Parathyroid adenoma (tissue), 2 donors: ENCODE data around the gene C1QL1.

Experiments
- H2AFZ ChIP-seq: fragments of 300-600 bp; sonication (generic); one replicate; pipeline ENCODE4 v1.7.0; 2017; ENCODE audit warnings: antibody characterized with exemption, mild to moderate bottlenecking
- H3K27ac ChIP-seq: fragments of 300-600 bp; sonication (generic); one replicate; pipeline ENCODE4 v1.7.0; 2017
- H3K27me3 ChIP-seq: fragments of 300-600 bp; sonication (generic); one replicate; pipeline ENCODE4 v1.7.0; 2017; ENCODE audit warnings: low read length; ENCODE audit not compliant: control insufficient read depth, insufficient read depth
- H3K36me3 ChIP-seq: fragments of 300-600 bp; sonication (generic); one replicate; pipeline ENCODE4 v1.7.0; 2017; ENCODE audit warnings: low read length; ENCODE audit not compliant: control insufficient read depth, insufficient read depth
- H3K4me1 ChIP-seq: fragments of 300-600 bp; sonication (generic); one replicate; pipeline ENCODE4 v1.7.0; 2017; ENCODE audit warnings: control low read depth
- H3K4me2 ChIP-seq: fragments of 300-600 bp; sonication (generic); one replicate; pipeline ENCODE4 v1.7.0; 2017; ENCODE audit warnings: low read length
- H3K4me3 ChIP-seq: fragments of 300-600 bp; sonication (generic); one replicate; pipeline ENCODE4 v1.7.0; 2017; ENCODE audit warnings: low read depth, low read length
- H3K79me2 ChIP-seq: fragments of 300-600 bp; sonication (generic); one replicate; pipeline ENCODE4 v1.7.0; 2017; ENCODE audit warnings: control low read depth
- H3K9ac ChIP-seq: fragments of 300-600 bp; sonication (generic); one replicate; pipeline ENCODE4 v1.7.0; 2017; ENCODE audit warnings: mild to moderate bottlenecking
- H3K9me3 ChIP-seq: fragments of 300-600 bp; sonication (generic); one replicate; pipeline ENCODE4 v1.7.0; 2017; ENCODE audit warnings: low read length; ENCODE audit not compliant: control insufficient read depth
- TF ChIP-seq, protein P1 (sequence below): fragments of 300-600 bp; sonication (generic); IDR thresholded peaks from one replicate; pipeline ENCODE4 v1.7.0; 2017; ENCODE audit warnings: antibody characterized with exemption, mild to moderate bottlenecking
- donor health status: primary hyperparathyroidism.

C1QL1 gene

DNA sequence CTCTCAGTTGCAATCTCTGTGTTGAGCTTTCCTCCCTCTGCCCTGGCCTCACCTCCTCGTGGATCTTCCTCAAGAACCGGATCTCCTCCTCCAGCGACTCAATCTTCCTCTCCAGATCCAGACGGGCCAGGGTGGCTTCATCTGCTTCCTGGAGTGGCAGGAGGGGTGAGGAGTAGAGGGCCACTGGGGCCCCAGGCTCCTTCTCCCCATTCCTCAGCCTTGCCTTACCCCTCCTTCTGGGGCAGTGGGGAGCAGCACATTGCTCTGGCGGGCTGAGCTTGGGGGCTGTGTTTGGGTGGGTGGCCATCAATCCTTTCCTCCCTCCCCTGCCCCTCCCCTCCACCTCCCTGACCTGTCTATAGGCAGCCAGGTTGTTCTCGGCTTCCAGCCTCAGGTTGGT lies 54.4 kb downstream of the C1QL1 start:
- H3K9me3 ChIP-seq, result no peaks in the 10 kb centered on the region
- no peaks in the 10 kb centered on the region for H3K27me3 ChIP-seq
- H3K36me3 ChIP-seq, result no peaks in the 10 kb centered on the region
- no peak overlapping the region for H3K4me3 ChIP-seq
- H3K4me1 ChIP-seq, result no peaks in the 10 kb centered on the region
- TF ChIP-seq, protein P1, sequence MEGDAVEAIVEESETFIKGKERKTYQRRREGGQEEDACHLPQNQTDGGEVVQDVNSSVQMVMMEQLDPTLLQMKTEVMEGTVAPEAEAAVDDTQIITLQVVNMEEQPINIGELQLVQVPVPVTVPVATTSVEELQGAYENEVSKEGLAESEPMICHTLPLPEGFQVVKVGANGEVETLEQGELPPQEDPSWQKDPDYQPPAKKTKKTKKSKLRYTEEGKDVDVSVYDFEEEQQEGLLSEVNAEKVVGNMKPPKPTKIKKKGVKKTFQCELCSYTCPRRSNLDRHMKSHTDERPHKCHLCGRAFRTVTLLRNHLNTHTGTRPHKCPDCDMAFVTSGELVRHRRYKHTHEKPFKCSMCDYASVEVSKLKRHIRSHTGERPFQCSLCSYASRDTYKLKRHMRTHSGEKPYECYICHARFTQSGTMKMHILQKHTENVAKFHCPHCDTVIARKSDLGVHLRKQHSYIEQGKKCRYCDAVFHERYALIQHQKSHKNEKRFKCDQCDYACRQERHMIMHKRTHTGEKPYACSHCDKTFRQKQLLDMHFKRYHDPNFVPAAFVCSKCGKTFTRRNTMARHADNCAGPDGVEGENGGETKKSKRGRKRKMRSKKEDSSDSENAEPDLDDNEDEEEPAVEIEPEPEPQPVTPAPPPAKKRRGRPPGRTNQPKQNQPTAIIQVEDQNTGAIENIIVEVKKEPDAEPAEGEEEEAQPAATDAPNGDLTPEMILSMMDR, result no peak
- no peaks in the 10 kb centered on the region for H3K79me2 ChIP-seq
- no peak overlapping the region for H3K27ac ChIP-seq
- H3K9ac ChIP-seq, result no peak overlapping the region
- H3K4me2 ChIP-seq, result no peak overlapping the region
- no peak overlapping the region for H2AFZ ChIP-seq

DNA sequence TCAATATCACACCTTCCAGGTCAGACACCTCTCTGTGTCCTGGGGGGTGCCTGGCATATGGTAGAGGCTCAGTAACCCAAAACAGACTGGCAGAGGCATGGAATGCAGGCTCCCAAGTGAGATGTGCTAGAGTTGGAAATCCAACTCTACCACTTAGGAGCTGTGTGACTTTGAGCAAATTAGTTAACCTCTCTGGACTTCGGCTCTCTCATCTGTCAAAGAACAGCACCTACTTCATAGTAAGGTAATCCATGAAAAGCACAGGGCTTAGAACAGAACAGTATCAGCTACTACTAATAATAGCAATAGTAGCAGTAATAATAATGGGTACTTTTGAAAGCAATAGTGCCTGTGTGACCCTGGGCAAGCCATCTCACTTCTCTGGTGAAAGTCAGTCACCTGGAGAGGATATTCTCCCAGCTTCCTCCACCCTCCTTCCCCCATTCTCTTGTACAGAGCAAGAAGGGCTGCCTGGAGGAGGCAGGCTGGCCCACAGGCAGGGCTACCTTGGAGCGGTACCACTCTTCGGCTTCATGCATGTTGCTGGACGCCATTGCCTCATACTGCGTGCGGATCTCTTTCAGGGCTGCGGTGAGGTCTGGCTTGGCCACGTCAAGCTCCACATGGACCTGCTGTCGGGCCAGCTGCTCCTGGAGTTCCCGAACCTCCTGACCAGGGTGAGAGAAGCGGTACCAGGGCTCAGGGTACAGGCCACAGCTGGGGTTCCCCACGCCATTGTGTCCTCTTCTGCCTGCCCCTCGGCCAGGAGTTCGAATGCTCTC lies 55.1 kb downstream of the C1QL1 start:
- Histone ChIP-seq H3K27ac (no peak overlapping the region), H2AFZ (no peak overlapping the region), H3K79me2 (no peaks in the 10 kb centered on the region), H3K4me1 (no peaks in the 10 kb centered on the region), H3K9ac (no peak overlapping the region), H3K9me3 (no peaks in the 10 kb centered on the region), H3K4me2 (no peak overlapping the region), H3K36me3 (no peaks in the 10 kb centered on the region), H3K4me3 (no peak overlapping the region), H3K27me3 (no peaks in the 10 kb centered on the region)
- TF ChIP-seq, protein P1, result no peak

DNA sequence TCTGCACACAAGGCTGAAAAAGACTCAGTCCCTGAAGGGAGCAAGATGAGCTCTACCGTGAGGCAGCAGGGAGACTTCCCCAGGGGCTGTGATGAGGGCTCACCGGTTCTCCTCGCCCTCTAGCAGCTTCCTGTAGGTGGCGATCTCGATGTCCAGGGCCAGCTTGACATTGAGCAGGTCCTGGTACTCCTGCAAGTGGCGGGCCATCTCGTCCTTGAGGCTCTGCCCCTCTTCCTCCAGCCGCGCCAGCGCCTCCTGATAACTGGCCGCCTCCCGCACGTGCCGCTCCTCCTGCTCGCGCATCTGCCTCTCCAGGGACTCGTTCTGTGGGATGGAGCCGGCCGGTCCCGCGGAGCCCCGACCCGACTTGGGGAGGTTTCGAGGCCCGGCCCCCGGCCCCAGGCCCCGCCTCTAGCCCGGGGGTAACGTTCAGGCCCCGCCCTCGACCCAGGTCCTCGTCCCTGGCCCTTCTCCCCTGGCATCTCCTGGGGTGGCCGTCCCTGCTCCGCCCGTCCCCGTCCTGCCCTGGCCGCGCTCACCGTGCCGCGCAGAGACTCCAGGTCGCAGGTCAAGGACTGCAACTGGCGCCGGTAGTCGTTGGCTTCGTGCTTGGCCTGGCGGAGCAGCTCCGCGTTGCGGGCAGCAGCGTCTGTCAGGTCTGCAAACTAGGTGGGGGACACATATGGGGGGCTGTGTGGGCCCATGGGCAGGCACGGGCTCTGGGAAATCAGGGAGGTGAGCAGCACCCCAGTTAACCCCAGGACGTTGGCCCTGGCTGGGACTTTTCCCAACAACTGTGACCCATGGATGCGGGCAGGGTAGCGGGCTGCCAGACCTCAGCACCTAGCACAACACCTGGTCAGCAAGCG lies 56.7 kb downstream of the C1QL1 start:
- TF ChIP-seq, protein P1, result peak; percentile 29
- H3K9ac ChIP-seq, result no peak overlapping the region
- H3K4me1 ChIP-seq, result no peaks in the 10 kb centered on the region

DNA sequence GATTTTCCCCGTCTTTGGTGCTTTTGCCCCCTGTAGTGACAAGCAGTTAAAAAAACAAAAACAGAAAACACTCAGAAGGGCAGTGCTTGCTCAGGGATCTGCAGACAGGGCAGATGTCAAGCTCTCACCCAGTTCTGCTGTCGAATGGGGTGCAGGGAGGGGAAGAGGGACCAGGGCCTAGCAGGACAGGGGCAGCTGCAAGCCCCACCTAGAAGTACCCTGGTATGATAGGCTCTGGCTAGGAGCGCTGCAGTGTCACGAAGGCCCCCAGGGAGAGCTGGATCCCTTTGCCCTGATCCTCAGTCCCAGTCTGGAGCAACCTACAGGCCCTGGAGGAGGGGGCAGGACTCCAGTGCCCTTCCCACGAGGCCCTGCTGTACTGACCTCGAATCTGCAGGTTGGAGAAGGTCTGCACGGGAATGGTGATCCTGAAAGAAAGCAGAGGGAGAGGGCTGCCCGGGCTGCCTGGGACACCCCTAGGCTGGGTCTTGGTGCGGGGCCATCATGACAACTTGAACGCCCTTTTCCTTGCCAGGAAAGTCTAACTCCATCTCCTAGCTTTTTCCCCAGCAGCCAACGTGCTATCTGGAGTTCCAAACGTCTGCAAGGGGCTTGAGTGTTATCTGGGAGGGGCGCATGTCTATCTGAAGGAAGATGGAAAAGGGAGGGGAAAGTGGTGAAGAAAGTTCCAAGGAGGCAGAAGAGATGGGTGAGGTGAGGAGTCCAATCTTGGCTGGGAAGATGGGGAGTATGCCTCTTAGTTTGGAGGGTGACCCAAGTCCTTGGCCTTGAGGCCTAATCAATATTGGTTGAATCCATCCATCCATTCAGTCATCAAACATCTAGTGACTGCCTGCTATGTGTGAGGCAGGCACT lies 57.6 kb downstream of the C1QL1 start:
- H3K27ac ChIP-seq, result no peak overlapping the region
- H3K4me1 ChIP-seq, result no peaks in the 10 kb centered on the region
- H3K4me3 ChIP-seq, result no peak overlapping the region
- H3K27me3 ChIP-seq, result no peaks in the 10 kb centered on the region
- H3K36me3 ChIP-seq, result no peaks in the 10 kb centered on the region
- H3K4me2 ChIP-seq, result no peak overlapping the region
- TF ChIP-seq, protein P1, result no peak
- H3K9ac ChIP-seq, result no peak overlapping the region
- no peaks in the 10 kb centered on the region for H3K9me3 ChIP-seq
- no peaks in the 10 kb centered on the region for H3K79me2 ChIP-seq
- H2AFZ ChIP-seq, result peak overlapping the region; percentile 31

More for the DNA sequence above, 56.7 kb downstream of the C1QL1 start:
- Histone ChIP-seq H3K4me2 (peak overlapping the region; percentile 39), H2AFZ (peak overlapping the region; percentile 31), H3K27me3 (no peaks in the 10 kb centered on the region), H3K9me3 (no peaks in the 10 kb centered on the region), H3K4me3 (no peak overlapping the region), H3K79me2 (no peaks in the 10 kb centered on the region), H3K27ac (no peak overlapping the region), H3K36me3 (no peaks in the 10 kb centered on the region)
